DOHH2 (cell line): ENCODE data around the gene DNAJC17.

Experiments used
- H3F3A ChIP-seq: fragments of 200-600 bp; sonication (generic), shearing (Covaris generic); 2 replicates; pipeline ENCODE4 v1.6.0; 2016; ENCODE audit warnings: antibody characterized with exemption, mild to moderate bottlenecking; ENCODE audit not compliant: control insufficient read depth, insufficient read depth
- H3K27ac ChIP-seq: fragments of 200-600 bp; sonication (generic); 2 replicates; pipeline ENCODE4 v1.5.1; 2014; ENCODE audit warnings: low read depth, mild to moderate bottlenecking, low read length, moderate library complexity
- H3K27me3 ChIP-seq: fragments of 200-600 bp; sonication (generic); 2 replicates; pipeline ENCODE4 v1.6.1; 2014; ENCODE audit warnings: mild to moderate bottlenecking, low read length, mixed read lengths; ENCODE audit not compliant: control insufficient read depth
- H3K36me3 ChIP-seq: fragments of 200-600 bp; sonication (generic); 2 replicates; pipeline ENCODE4 v1.6.1; 2014; ENCODE audit warnings: mild to moderate bottlenecking, low read length, moderate library complexity, mixed read lengths; ENCODE audit not compliant: control insufficient read depth
- H3K4me1 ChIP-seq: fragments of 200-600 bp; sonication (generic); 2 replicates; pipeline ENCODE4 v1.6.1; 2014; ENCODE audit warnings: mild to moderate bottlenecking, low read length, mixed read lengths; ENCODE audit not compliant: control insufficient read depth
- H3K4me2 ChIP-seq: fragments of 200-600 bp; sonication (generic); 2 replicates; pipeline ENCODE4 v1.6.0; 2014; ENCODE audit warnings: mild to moderate bottlenecking, low read length, moderate library complexity
- H3K4me3 ChIP-seq: fragments of 200-600 bp; sonication (generic); 2 replicates; pipeline ENCODE4 v1.5.1; 2014; ENCODE audit warnings: mild to moderate bottlenecking, low read length, mixed read lengths
- H3K79me2 ChIP-seq: fragments of 200-600 bp; sonication (generic); 2 replicates; pipeline ENCODE4 v1.6.1; 2014; ENCODE audit warnings: mild to moderate bottlenecking, low read length, mixed read lengths; ENCODE audit not compliant: control insufficient read depth
- H3K9me2 ChIP-seq: fragments of 200-600 bp; sonication (generic); replicated peaks from 2 replicates; pipeline ENCODE4 v1.6.1; 2014; ENCODE audit warnings: mild to moderate bottlenecking, low read length, mixed read lengths; ENCODE audit not compliant: control insufficient read depth
- H3K9me3 ChIP-seq: fragments of 200-600 bp; sonication (generic); 2 replicates; pipeline ENCODE4 v1.6.1; 2014; ENCODE audit warnings: antibody characterized with exemption, low read length, mixed read lengths; ENCODE audit not compliant: control insufficient read depth, insufficient read depth
- H4K20me1 ChIP-seq: fragments of 200-600 bp; sonication (generic); 2 replicates; pipeline ENCODE4 v1.6.0; 2014; ENCODE audit warnings: low read depth, mild to moderate bottlenecking, antibody characterized with exemption, low read length, moderate library complexity; ENCODE audit not compliant: control insufficient read depth, insufficient read depth
- CTCF ChIP-seq: fragments of 200-600 bp; sonication (generic); IDR thresholded peaks from one replicate; pipeline ENCODE4 v1.5.1; 2014; ENCODE audit warnings: antibody characterized with exemption, mild to moderate bottlenecking, low read depth, low read length; ENCODE audit not compliant: poor library complexity, severe bottlenecking
- EZH2phosphoT487 ChIP-seq: fragments of 200-600 bp; sonication (generic); IDR thresholded peaks from 2 replicates; pipeline ENCODE4 v1.6.1; 2017; ENCODE audit warnings: borderline replicate concordance, mild to moderate bottlenecking, antibody characterized with exemption, low read length, moderate library complexity, mixed read lengths

Gene DNAJC17

GRCh38 chr15:40830884-40831283 is 23.6 kb upstream of the DNAJC17 start:
- Histone ChIP-seq H3K4me1 (no peaks in the 10 kb centered on the region), H3F3A (no peaks in the 10 kb centered on the region), H3K9me3 (no peaks in the 10 kb centered on the region), H3K36me3 (no peaks in the 10 kb centered on the region), H3K4me3 (no peak overlapping the region), H4K20me1 (no peaks in the 10 kb centered on the region), H3K79me2 (no peaks in the 10 kb centered on the region), H3K4me2 (no peak overlapping the region), H3K9me2 (no peaks in the 10 kb centered on the region), H3K27me3 (peaks cover 9% of the 10 kb centered on the region), H3K27ac (no peak overlapping the region)
- TF ChIP-seq CTCF (no peak), EZH2phosphoT487 (no peak)

- Histone ChIP-seq H3K4me2 (no peak overlapping the region), H3K9me2 (no peaks in the 10 kb centered on the region), H4K20me1 (no peaks in the 10 kb centered on the region), H3K36me3 (no peaks in the 10 kb centered on the region), H3K27me3 (peaks cover 15% of the 10 kb centered on the region), H3F3A (no peaks in the 10 kb centered on the region), H3K9me3 (no peaks in the 10 kb centered on the region), H3K79me2 (no peaks in the 10 kb centered on the region), H3K4me3 (no peak overlapping the region), H3K27ac (no peak overlapping the region), H3K4me1 (no peaks in the 10 kb centered on the region)
- no peak for TF ChIP-seq CTCF
- TF ChIP-seq EZH2phosphoT487: no peak
Measured at GRCh38 chr15:40829115-40829514, 21.8 kb upstream of the DNAJC17 start.

- no peaks in the 10 kb centered on the region for H4K20me1 ChIP-seq
- no peak within 1 kb of the TSS for H3K27ac ChIP-seq
- no peak within 1 kb of the TSS for H3K4me3 ChIP-seq
- no peaks in the 10 kb centered on the region for H3K4me1 ChIP-seq
- H3K27me3 ChIP-seq: peaks cover 15% of the 10 kb centered on the region
- no peaks in the 10 kb centered on the region for H3F3A ChIP-seq
- H3K9me3 ChIP-seq: no peaks in the 10 kb centered on the region
- TF ChIP-seq EZH2phosphoT487: no peak
- no peak for TF ChIP-seq CTCF
- H3K79me2 ChIP-seq: no peaks in the 10 kb centered on the region
- no peaks in the 10 kb centered on the region for H3K36me3 ChIP-seq
- no peak within 1 kb of the TSS for H3K4me2 ChIP-seq
- H3K9me2 ChIP-seq: no peaks in the 10 kb centered on the region
Measured at GRCh38 chr15:40828447-40829036, 21.3 kb upstream of the DNAJC17 start, which contains the start of gene PPP1R14D. TSS of gene PPP1R14D (minus strand) at chr15:40828708. CDS start at chr15:40828641, 67 bp downstream.
